Activated naive CD4-positive, alpha-beta T cell treated with anti-CD3 and anti-CD28 coated beads, Interleukin-2, amount 10 ng/mL, durations not matched to agents 7 days and 5 days (primary cell): ENCODE data around the gene WBP2NL.

ENCODE experiments used
- CTCF ChIA-PET: fragments of 350-600 bp; sonication (Branson Sonifier 250); formaldehyde crosslinking; loops from one replicate; lab custom pipeline; 2021; ENCODE audit warnings: antibody characterized with exemption; lab: Charles Lee
- DNase-seq: peaks from one replicate; pipeline ENCODE4 v3.0.0-alpha.2; 2020
- H3K27ac Mint-ChIP-seq: one replicate; pipeline ENCODE4 v1.8.0; 2021; ENCODE audit warnings: mild to moderate bottlenecking, moderate library complexity, mixed read lengths
- H3K27me3 Mint-ChIP-seq: one replicate; pipeline ENCODE4 v1.8.0; 2021; ENCODE audit warnings: mild to moderate bottlenecking, mixed read lengths
- H3K36me3 Mint-ChIP-seq: one replicate; pipeline ENCODE4 v1.8.0; 2021; ENCODE audit warnings: mixed read lengths
- H3K4me1 Mint-ChIP-seq: one replicate; pipeline ENCODE4 v1.8.0; 2021; ENCODE audit warnings: mixed read lengths
- H3K4me3 Mint-ChIP-seq: one replicate; pipeline ENCODE4 v1.8.0; 2021; ENCODE audit warnings: mild to moderate bottlenecking, moderate library complexity, mixed read lengths
- H3K9me3 Mint-ChIP-seq: one replicate; pipeline ENCODE4 v1.8.0; 2021; ENCODE audit warnings: mixed read lengths

The WBP2NL gene

GRCh38 chr22:41970601-41971000 lies 28.0 kb upstream of the WBP2NL start:
- CTCF ChIA-PET, result interaction anchor here (0.9 to 1.4 kb wide), 4 partner anchors 109 to 589 kb away, joined by 3 read pairs; partner anchors contain the start of gene SMDT1
- Mint-ChIP-seq H3K9me3 (no peaks in the 10 kb centered on the region), H3K27me3 (peaks cover 60% of the 10 kb centered on the region), H3K4me1 (peaks cover 2% of the 10 kb centered on the region), H3K4me3 (no peak overlapping the region), H3K36me3 (no peaks in the 10 kb centered on the region), H3K27ac (no peak overlapping the region)
- no peak for DNase-seq

DNA sequence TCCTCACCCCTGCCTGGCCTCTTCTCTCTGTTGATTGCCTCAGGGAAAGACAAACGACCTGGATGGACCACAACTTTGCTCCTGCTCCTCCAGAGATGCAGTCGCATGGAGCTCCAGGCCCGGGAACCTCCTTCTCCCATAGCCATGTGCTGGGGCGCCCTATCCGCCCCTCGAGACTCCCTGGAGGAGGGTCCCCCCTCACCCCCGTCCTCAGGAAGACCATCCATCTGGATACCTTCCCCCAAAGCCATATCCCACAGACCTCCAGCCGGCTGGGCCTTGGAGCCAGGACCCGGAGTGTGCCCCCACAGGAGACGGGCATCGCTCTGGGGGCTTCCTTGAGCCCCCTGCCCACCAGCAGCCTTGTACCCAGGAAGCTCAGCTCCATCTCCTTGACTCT lies 27.2 kb upstream of the WBP2NL start:
- H3K36me3 Mint-ChIP-seq, result no peaks in the 10 kb centered on the region
- peaks cover 6% of the 10 kb centered on the region for H3K4me1 Mint-ChIP-seq
- CTCF ChIA-PET, result interaction anchor here (1.3 to 1.4 kb wide), 2 partner anchors 109 to 120 kb away, joined by 3 read pairs; partner anchors contain the start of gene SMDT1
- H3K4me3 Mint-ChIP-seq, result no peak overlapping the region
- DNase-seq, result no peak
- H3K27ac Mint-ChIP-seq, result no peak overlapping the region
- no peaks in the 10 kb centered on the region for H3K9me3 Mint-ChIP-seq
- H3K27me3 Mint-ChIP-seq, result peaks cover 68% of the 10 kb centered on the region

DNA sequence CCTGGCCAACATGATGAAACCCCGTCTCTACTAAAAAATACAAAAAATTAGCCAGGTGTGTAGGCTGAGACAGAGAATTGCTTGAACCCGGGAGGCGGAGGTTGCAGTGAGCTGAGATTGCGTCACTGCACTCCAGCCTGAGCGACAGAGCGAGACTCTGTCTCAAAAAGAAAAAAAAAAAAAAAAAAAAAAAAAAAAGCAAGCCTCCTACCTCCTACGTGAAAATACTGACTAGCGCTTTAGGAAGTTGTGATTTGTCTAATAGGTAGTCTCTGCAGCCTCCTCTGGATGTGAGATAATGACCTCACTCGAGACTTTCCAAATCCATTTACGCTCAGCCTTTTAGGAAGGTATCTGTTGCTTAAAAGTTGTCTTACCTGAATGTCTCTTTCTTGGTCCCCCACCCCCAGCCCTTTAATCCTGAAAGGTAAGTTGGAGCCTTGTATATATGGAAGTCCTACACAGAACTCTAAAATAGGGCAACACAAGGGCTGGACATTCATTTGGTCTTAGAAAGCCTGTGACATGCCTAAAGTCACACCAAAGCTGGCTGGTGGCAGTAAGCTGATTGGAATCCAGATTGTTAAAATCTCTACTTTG lies 23.8 kb upstream of the WBP2NL start:
- Mint-ChIP-seq H3K9me3 (no peaks in the 10 kb centered on the region), H3K36me3 (no peaks in the 10 kb centered on the region), H3K27ac (no peak overlapping the region), H3K4me1 (peaks cover 8% of the 10 kb centered on the region), H3K27me3 (peaks cover 94% of the 10 kb centered on the region), H3K4me3 (no peak overlapping the region)
- CTCF ChIA-PET, result no interaction called here
- no peak for DNase-seq

DNA sequence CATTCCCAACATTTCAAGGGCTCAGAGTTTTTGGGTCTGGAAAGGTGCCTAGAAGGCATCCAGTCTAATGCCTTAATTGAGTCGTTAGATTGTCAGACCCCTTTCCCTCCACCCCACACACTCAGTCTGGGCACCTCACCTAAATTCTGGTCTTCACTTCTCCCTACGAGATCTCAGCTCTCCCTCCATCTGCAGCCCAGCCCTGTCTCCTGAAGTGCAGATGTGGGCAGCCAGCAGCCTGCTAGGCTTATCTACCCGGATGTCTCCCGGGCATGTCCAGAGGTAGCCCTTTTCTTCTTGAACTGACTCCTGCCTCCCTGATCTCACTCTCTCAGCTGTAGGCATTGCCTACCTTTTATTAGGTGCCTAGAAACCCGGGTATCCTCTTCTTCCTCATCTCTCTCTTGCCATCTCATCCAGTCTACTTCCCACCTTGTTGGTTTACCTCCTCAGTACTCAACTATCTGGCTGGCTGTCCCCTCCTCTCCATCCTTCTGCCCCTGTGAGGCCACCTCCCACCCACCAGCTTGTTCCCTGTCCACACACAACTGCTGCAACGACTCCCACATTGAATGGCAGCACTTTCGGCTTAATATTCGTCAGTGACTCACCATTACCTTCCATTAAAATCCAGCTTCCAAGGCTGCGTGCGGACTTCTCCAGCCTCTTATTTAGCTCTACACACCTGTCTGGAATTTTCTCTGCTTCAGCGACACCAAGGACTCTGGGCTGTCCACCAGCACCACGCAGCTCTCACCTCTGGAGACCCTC lies 23.1 kb upstream of the WBP2NL start:
- H3K36me3 Mint-ChIP-seq, result no peaks in the 10 kb centered on the region
- peaks cover 8% of the 10 kb centered on the region for H3K4me1 Mint-ChIP-seq
- H3K4me3 Mint-ChIP-seq, result peak overlapping the region; percentile 49
- no peak overlapping the region for H3K27ac Mint-ChIP-seq
- CTCF ChIA-PET, result no interaction called here
- H3K9me3 Mint-ChIP-seq, result no peaks in the 10 kb centered on the region
- H3K27me3 Mint-ChIP-seq, result peaks cover 90% of the 10 kb centered on the region
- DNase-seq, result no peak

DNA sequence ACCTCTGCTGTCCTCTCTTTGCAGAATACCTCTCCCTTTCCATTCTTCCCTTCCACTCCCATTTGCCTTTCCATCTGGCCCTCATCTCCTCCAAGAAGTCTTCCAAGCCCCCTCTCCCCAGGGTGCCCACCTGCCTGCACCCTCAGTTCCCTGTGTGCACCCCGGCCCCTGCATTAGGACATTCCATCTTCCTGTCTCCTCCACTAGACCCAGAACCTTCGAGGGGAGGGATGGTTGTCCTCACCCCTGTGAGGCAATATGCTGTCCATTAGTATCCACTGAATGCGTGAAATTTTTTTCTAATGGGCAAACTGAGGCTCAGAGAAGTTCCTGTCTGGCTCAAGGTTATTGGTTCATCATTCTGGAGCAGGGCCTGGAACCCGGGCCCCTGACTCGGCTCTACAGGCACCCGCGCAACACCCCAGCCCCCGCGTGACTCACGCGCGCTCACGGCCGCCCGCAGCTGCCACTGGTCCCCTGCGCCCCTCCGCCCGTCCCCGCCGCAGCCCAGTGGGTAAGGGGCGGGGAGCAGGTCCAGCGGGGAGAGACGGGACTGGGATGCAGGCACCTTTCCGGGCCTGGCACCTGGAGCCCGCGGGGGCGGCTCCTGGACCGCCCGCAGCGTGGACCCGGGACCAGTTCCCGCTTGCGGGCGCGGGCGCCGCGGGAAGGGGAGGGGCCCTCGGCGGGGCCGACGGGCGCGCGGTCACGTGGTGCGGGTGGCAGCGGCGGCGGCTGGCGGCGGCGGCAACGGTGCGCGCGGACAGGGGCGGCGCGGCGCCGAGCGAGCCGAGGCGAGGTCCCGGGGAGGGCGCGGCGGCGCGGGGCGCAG lies 22.3 kb upstream of the WBP2NL start:
- H3K9me3 Mint-ChIP-seq, result no peaks in the 10 kb centered on the region
- H3K36me3 Mint-ChIP-seq, result no peaks in the 10 kb centered on the region
- peak; percentile 69 for DNase-seq
- peaks cover 87% of the 10 kb centered on the region for H3K27me3 Mint-ChIP-seq
- CTCF ChIA-PET, result no interaction called here
- H3K27ac Mint-ChIP-seq, result peak overlapping the region; percentile 8
- peaks cover 8% of the 10 kb centered on the region for H3K4me1 Mint-ChIP-seq
- H3K4me3 Mint-ChIP-seq, result peak overlapping the region; percentile 48

DNA sequence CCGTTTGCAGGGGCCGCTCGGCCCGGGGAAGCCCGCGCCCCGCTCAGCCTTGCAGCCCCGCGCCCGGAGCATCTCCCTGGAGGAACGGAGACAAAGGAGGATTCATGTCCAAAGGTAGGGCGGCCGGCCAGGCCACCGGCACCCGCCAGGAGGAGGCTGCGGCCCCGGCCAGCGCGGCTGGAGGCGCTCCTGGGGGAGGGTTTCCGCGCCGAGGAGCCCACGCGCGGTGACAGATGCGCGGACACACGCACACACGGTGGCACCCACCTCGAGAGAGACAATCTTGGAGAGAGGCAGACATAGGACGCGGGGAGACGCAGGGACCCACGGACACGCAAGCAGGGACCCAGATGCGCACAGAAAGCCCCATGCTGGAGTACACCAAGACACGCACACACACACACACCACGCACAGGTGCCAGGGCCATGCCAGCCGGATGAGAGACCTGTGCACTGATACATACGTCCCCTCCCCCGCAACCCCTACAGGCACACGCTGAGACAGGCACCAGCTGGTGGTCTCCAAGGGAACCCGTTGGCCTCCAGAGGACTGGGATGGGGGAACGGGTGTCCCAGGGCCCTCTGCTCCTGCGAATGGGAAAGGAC lies 21.5 kb upstream of the WBP2NL start:
- Mint-ChIP-seq H3K27ac (no peak overlapping the region), H3K27me3 (peaks cover 79% of the 10 kb centered on the region), H3K36me3 (no peaks in the 10 kb centered on the region), H3K4me3 (peak overlapping the region; percentile 65), H3K9me3 (no peaks in the 10 kb centered on the region), H3K4me1 (peaks cover 8% of the 10 kb centered on the region)
- CTCF ChIA-PET, result interaction anchor here (1.3 to 1.4 kb wide), 2 partner anchors 9 kb away, joined by 3 to 4 read pairs; no protein-coding TSS in a partner anchor
- peak; percentile 38 for DNase-seq

GRCh38 chr22:41978732-41979131 lies 19.9 kb upstream of the WBP2NL start:
- Mint-ChIP-seq H3K36me3 (no peaks in the 10 kb centered on the region), H3K27me3 (peaks cover 75% of the 10 kb centered on the region), H3K27ac (no peak overlapping the region), H3K4me1 (peaks cover 8% of the 10 kb centered on the region), H3K4me3 (no peak overlapping the region), H3K9me3 (no peaks in the 10 kb centered on the region)
- DNase-seq, result no peak
- CTCF ChIA-PET, result interaction anchor here (1.4 kb wide), 1 partner anchor 11 kb away, joined by 3 read pairs; no protein-coding TSS in a partner anchor

DNA sequence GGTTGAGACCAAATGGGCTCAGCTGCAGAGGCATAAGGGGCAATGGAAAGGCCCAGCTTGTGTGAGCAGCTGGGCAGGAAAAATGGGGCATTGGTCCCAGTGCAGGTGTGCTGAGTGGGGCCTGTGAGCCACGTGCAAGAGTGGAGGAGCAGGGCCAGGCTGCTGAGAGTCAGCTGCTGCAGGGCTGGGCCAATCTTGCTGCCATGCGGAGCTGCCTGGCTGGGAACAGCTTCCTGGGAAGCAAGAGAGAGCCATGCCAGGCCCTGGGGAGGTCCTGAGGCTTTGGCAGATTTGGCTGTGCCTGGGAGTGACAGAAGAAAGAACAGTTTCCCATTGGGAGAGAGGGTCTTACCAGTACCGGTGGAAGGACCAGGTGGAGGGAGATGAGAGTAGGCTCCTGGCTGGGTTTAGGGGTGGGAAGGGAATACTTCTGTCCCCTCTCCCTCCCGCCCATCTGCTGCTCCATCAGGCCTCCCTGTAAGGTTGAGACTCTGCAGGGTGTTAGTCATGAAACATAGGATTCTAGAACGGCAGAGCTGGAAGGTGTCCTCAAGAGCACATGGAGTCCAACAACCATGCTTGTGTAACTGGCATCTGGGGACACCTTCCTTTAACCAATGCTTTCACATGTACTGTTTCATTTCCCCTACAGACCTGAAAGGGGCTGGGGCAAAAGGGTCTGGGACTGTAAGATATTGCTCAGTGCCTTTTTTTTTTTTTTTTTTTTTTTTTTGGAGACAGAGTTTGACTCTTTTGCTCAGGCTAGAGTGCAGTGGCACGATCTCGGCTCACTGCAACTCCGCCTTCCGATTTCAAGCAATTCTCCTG lies 19.0 kb upstream of the WBP2NL start:
- Mint-ChIP-seq H3K4me1 (peaks cover 8% of the 10 kb centered on the region), H3K27me3 (peaks cover 66% of the 10 kb centered on the region), H3K4me3 (no peak overlapping the region), H3K27ac (no peak overlapping the region), H3K9me3 (no peaks in the 10 kb centered on the region), H3K36me3 (no peaks in the 10 kb centered on the region)
- DNase-seq, result no peak
- CTCF ChIA-PET, result no interaction called here

GRCh38 chr22:41982865-41983264 lies 15.7 kb upstream of the WBP2NL start:
- no peak overlapping the region for H3K4me3 Mint-ChIP-seq
- H3K36me3 Mint-ChIP-seq, result no peaks in the 10 kb centered on the region
- H3K4me1 Mint-ChIP-seq, result no peaks in the 10 kb centered on the region
- H3K27ac Mint-ChIP-seq, result no peak overlapping the region
- DNase-seq, result no peak
- H3K9me3 Mint-ChIP-seq, result no peaks in the 10 kb centered on the region
- CTCF ChIA-PET, result no interaction called here
- peaks cover 45% of the 10 kb centered on the region for H3K27me3 Mint-ChIP-seq

- DNase-seq, result no peak
- peaks cover 44% of the 10 kb centered on the region for H3K27me3 Mint-ChIP-seq
- CTCF ChIA-PET, result interaction anchor here (0.7 kb wide), 1 partner anchor 53 kb away, joined by 3 read pairs; no protein-coding TSS in a partner anchor
- H3K9me3 Mint-ChIP-seq, result no peaks in the 10 kb centered on the region
- H3K4me1 Mint-ChIP-seq, result no peaks in the 10 kb centered on the region
- H3K4me3 Mint-ChIP-seq, result no peak overlapping the region
- no peak overlapping the region for H3K27ac Mint-ChIP-seq
- H3K36me3 Mint-ChIP-seq, result no peaks in the 10 kb centered on the region
Measured at GRCh38 chr22:41983513-41984405, 14.8 kb upstream of the WBP2NL start.

DNA sequence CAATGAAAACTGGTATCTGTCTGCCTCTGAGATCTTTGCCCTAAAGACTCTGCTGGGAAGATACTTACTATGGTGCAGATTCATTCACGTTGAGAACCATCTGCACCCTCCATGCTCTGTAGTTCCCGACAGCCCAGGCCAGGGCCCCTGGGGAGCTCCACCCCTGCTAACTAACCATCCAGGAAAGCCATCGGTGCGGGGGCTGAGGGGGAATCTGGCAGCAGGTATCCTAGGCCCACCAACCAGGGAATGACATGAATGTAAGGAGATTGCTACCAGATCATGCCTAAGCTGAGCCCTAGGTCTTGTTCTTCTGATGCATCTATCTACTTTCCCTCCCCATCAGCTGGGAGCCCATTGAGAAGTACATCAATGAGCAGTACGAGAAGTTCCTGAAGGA lies 11.3 kb upstream of the WBP2NL start:
- Mint-ChIP-seq H3K27me3 (peaks cover 40% of the 10 kb centered on the region), H3K4me3 (no peak overlapping the region), H3K27ac (no peak overlapping the region), H3K36me3 (no peaks in the 10 kb centered on the region), H3K9me3 (no peaks in the 10 kb centered on the region), H3K4me1 (no peaks in the 10 kb centered on the region)
- DNase-seq, result no peak
- CTCF ChIA-PET, result interaction anchor here (1.2 kb wide), 1 partner anchor 126 kb away, joined by 3 read pairs; no protein-coding TSS in a partner anchor

DNA sequence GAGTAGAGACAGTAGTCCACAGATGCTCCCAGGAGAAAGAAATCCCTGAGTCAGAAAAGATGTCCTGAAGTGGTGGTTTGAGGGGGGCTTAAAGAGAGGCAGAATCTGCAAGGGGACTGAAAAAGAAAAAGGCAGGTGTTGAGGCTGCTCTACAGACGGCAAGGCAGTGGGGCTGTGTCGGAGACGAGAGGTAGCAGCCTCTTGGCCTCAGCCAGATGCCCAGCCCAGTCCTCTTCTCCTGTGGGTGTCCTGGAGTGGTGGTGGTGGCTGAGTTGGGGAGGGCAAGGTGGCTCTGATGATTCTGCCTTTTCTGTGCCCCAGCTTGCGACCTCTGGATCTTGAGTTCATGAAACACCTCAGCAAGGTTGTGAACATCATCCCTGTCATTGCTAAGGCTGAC lies 9.3 kb upstream of the WBP2NL start:
- no peak overlapping the region for H3K27ac Mint-ChIP-seq
- H3K4me1 Mint-ChIP-seq, result no peaks in the 10 kb centered on the region

More for the DNA sequence above, 9.3 kb upstream of the WBP2NL start:
- CTCF ChIA-PET, result no interaction called here
- no peaks in the 10 kb centered on the region for H3K9me3 Mint-ChIP-seq
- H3K4me3 Mint-ChIP-seq, result no peak overlapping the region
- no peaks in the 10 kb centered on the region for H3K36me3 Mint-ChIP-seq
- DNase-seq, result no peak
- peaks cover 33% of the 10 kb centered on the region for H3K27me3 Mint-ChIP-seq
